H1 (cell line): Measurements from ENCODE around the gene CDC14C. TPM values are rescaled to one million over a fixed set of nuclear protein-coding genes. Genes with fewer than 3 reads are reported as not detected.

ENCODE experiments used
- FOSL1 ChIP-seq: IDR thresholded peaks from 2 replicates; pipeline ENCODE4 v1.6.1; 2011; ENCODE audit warnings: mild to moderate bottlenecking, low read depth, low read length, moderate library complexity; ENCODE audit not compliant: insufficient read depth
- HDAC6 ChIP-seq: IDR thresholded peaks from one replicate; pipeline ENCODE4 v1.7.1; 2012; ENCODE audit warnings: low read depth, mild to moderate bottlenecking, inconsistent platforms, low read length, moderate library complexity
- JUND ChIP-seq: IDR thresholded peaks from 2 replicates; pipeline ENCODE4 v1.6.1; 2011; ENCODE audit warnings: mild to moderate bottlenecking, improper control_type of control experiment, low read length
- MAFK ChIP-seq: IDR thresholded peaks from 2 replicates; pipeline ENCODE4 v1.6.1; 2012; ENCODE audit warnings: low read depth, mild to moderate bottlenecking, improper control_type of control experiment, low read length
- NANOG ChIP-seq: IDR thresholded peaks from 2 replicates; pipeline ENCODE4 v1.6.1; 2011; ENCODE audit warnings: low read length, low read depth, mild to moderate bottlenecking, inconsistent platforms; ENCODE audit not compliant: insufficient read depth, poor library complexity, severe bottlenecking
- SP1 ChIP-seq: IDR thresholded peaks from 2 replicates; pipeline ENCODE4 v1.6.1; 2011; ENCODE audit warnings: low read depth, low read length
- polyA plus RNA-seq, 7 experiments: library from polyadenylated mRNA; depleted of rRNA in 3 of 7; stranded (reverse) in 5 of 7; unstranded in 2 of 7; fragments of >200 nt in 5 of 7; fragments of 200-250 nt in 2 of 7; gene quantifications; 1 replicate in 5 of 7; 2 replicates in 1 of 7; 4 replicates in 1 of 7; pipeline versions ENCODE4 v1.2.1 to v1.2.3, GENCODE V29; 2011 to 2013; ENCODE audit warnings: missing spikeins in 2 of 7, mixed read lengths in 2 of 7
- total RNA-seq: library from RNA; stranded (reverse); fragmentation: NEBNext Ultra II Directional; extraction: Animal tissue kit (Norgen Biotek cat#: 25700); gene quantifications from 2 replicates; pipeline ENCODE4 v1.2.1, GENCODE V29; 2021
- TF ChIP-seq, protein P1 (sequence below): fragments of 300-600 bp; sonication (generic); IDR thresholded peaks from 2 replicates; pipeline ENCODE4 v1.7.1; 2012; ENCODE audit warnings: low read length, moderate library complexity, mild to moderate bottlenecking, inconsistent platforms; ENCODE audit not compliant: insufficient replicate concordance
- TF ChIP-seq, protein P2 (sequence below): IDR thresholded peaks from 2 replicates; pipeline ENCODE4 v1.6.1; 2012; ENCODE audit warnings: inconsistent platforms

CDC14C gene
- total and polyA plus RNA-seq, 2 of the 8 experiments (the other 6 are each of a cell fraction or from before 2014, with no cell fraction given): 0.09 TPM; not detected in 1

DNA sequence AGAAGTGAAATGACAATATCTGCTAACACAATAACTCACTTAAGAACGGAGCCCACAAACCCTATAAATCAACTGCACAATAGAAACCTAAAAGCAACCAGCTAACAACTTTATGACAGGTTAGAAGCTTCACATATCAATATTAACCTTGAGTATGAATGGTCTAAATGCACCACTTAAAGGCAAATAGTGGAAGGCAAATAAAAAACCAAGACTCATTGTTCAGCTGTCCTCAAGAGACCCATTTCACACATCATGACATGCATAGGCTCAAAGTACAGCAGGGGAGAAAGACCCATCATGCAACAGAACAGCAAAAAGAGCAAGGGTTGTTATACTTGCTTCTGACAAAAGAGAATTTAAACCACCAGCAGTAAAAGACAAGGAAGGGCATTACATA is 46.8 kb downstream of the CDC14C start (continued):
- TF ChIP-seq, protein P1, sequence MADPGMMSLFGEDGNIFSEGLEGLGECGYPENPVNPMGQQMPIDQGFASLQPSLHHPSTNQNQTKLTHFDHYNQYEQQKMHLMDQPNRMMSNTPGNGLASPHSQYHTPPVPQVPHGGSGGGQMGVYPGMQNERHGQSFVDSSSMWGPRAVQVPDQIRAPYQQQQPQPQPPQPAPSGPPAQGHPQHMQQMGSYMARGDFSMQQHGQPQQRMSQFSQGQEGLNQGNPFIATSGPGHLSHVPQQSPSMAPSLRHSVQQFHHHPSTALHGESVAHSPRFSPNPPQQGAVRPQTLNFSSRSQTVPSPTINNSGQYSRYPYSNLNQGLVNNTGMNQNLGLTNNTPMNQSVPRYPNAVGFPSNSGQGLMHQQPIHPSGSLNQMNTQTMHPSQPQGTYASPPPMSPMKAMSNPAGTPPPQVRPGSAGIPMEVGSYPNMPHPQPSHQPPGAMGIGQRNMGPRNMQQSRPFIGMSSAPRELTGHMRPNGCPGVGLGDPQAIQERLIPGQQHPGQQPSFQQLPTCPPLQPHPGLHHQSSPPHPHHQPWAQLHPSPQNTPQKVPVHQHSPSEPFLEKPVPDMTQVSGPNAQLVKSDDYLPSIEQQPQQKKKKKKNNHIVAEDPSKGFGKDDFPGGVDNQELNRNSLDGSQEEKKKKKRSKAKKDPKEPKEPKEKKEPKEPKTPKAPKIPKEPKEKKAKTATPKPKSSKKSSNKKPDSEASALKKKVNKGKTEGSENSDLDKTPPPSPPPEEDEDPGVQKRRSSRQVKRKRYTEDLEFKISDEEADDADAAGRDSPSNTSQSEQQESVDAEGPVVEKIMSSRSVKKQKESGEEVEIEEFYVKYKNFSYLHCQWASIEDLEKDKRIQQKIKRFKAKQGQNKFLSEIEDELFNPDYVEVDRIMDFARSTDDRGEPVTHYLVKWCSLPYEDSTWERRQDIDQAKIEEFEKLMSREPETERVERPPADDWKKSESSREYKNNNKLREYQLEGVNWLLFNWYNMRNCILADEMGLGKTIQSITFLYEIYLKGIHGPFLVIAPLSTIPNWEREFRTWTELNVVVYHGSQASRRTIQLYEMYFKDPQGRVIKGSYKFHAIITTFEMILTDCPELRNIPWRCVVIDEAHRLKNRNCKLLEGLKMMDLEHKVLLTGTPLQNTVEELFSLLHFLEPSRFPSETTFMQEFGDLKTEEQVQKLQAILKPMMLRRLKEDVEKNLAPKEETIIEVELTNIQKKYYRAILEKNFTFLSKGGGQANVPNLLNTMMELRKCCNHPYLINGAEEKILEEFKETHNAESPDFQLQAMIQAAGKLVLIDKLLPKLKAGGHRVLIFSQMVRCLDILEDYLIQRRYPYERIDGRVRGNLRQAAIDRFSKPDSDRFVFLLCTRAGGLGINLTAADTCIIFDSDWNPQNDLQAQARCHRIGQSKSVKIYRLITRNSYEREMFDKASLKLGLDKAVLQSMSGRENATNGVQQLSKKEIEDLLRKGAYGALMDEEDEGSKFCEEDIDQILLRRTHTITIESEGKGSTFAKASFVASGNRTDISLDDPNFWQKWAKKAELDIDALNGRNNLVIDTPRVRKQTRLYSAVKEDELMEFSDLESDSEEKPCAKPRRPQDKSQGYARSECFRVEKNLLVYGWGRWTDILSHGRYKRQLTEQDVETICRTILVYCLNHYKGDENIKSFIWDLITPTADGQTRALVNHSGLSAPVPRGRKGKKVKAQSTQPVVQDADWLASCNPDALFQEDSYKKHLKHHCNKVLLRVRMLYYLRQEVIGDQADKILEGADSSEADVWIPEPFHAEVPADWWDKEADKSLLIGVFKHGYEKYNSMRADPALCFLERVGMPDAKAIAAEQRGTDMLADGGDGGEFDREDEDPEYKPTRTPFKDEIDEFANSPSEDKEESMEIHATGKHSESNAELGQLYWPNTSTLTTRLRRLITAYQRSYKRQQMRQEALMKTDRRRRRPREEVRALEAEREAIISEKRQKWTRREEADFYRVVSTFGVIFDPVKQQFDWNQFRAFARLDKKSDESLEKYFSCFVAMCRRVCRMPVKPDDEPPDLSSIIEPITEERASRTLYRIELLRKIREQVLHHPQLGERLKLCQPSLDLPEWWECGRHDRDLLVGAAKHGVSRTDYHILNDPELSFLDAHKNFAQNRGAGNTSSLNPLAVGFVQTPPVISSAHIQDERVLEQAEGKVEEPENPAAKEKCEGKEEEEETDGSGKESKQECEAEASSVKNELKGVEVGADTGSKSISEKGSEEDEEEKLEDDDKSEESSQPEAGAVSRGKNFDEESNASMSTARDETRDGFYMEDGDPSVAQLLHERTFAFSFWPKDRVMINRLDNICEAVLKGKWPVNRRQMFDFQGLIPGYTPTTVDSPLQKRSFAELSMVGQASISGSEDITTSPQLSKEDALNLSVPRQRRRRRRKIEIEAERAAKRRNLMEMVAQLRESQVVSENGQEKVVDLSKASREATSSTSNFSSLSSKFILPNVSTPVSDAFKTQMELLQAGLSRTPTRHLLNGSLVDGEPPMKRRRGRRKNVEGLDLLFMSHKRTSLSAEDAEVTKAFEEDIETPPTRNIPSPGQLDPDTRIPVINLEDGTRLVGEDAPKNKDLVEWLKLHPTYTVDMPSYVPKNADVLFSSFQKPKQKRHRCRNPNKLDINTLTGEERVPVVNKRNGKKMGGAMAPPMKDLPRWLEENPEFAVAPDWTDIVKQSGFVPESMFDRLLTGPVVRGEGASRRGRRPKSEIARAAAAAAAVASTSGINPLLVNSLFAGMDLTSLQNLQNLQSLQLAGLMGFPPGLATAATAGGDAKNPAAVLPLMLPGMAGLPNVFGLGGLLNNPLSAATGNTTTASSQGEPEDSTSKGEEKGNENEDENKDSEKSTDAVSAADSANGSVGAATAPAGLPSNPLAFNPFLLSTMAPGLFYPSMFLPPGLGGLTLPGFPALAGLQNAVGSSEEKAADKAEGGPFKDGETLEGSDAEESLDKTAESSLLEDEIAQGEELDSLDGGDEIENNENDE: no peak
- TF ChIP-seq, protein P2, sequence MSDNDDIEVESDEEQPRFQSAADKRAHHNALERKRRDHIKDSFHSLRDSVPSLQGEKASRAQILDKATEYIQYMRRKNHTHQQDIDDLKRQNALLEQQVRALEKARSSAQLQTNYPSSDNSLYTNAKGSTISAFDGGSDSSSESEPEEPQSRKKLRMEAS: no peak
- TF ChIP-seq HDAC6: no peak
- no peak for TF ChIP-seq SP1
- TF ChIP-seq NANOG: no peak
- no peak for TF ChIP-seq JUND
- no peak for TF ChIP-seq FOSL1
- no peak for TF ChIP-seq MAFK
